C4-2B (cell line): Measurements from ENCODE around the gene RBMY1D.
"Not testable (repeated sequence)": the region's sequence is repeated elsewhere in the genome, so short reads cannot be mapped to it uniquely, and the experiment has no call there.

Experiments used
- H3K27ac ChIP-seq: fragments of 450-650 bp; 2 replicates; pipeline ENCODE4 v1.5.1; 2017
- CTCF ChIP-seq: fragments of 450-650 bp; conservative IDR thresholded peaks from 2 replicates; pipeline ENCODE4 v1.5.1; 2017; ENCODE audit warnings: mild to moderate bottlenecking
- ZFX ChIP-seq: fragments of 450-650 bp; IDR thresholded peaks from 2 replicates; pipeline ENCODE4 v1.6.1; 2017

RBMY1D gene

GRCh38 chrY:21894426-21894825, at the start of gene RBMY1D:
Gene RBMY1D, minus strand, starts transcription at chrY:21894526. Its CDS starts 2,013 bp downstream, at chrY:21892513.
- H3K27ac ChIP-seq: not testable (repeated sequence)

DNA sequence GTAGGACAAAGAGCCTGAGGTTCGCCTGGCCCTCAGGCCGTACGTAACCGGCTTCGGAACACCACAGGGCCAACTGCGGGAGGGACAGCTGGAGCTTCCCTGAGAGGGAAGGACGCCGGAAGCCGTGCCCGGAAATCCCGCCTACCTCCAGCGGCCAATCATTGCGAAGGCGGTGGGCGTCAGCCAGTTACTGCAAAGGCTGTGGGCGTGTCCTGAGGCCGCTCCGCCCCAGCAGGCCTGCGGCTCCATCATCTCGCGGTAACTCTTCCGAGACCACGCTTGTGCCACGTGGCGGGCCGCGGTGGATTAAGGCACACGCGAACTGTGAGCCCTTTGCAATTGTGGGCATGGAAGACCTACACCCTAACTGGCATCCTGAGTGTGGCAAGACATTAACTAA, 23.6 kb upstream of the RBMY1D start, which contains the start of gene RBMY1E:
Gene RBMY1E (minus strand): TSS at position 101 of the 400 bp plus-strand sequence. CDS start 1,978 bp downstream, outside the sequence.
- H3K27ac ChIP-seq: not testable (repeated sequence)

DNA sequence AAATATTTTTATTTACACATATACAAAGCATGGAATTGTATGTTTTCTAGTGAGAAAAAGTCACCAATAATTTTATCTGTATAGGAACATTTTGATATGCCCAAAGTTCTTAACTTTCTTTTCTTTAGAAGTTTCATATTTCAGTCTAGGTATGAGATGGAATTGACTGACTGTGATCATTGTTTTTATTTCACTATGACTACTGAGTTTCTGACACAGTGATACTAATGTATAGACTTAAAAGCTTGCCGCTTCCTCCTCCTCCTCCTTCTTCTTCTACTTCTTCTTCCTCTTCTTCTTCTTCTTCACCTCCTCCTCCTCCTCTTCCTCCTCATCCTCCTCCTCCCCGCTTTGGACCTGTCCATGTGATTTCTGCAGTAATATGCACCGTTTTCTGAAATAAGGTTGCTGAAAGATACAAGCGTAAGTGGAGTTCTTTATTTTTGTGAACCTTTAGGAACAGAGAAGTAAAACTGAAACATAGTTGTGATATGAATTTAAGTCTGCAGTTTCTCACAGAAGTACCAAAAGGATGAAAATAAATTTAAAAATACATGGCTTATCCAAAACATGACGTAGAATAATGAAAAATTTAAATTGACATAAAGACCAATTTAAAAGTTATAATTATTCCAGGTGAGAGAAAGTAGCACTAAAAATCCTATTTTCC, 24.8 kb downstream of the RBMY1D start:
- not testable (repeated sequence) for H3K27ac ChIP-seq

DNA sequence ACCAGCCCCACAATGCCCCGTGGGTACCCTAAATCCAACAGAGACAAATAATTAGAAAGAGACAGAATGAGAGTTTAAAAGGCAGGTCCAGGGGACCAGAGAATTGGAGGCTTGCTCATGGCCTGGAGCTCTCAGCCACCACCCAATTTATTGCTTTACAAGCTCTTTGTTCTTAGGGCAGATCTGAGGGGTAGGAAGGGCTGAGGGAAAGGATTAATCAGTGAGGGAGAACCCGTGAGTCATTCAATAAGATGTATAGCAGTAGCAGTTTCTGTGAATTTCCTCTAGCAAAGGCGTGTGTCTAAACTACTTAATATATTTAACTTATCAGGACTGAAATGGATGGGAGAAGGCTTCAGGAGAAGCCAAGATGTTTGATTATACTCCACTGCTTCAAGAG, 48.8 kb downstream of the RBMY1D start:
- TF ChIP-seq CTCF (no peak), ZFX (no peak)
- no peak overlapping the region for H3K27ac ChIP-seq

- no peak for TF ChIP-seq ZFX
- no peak for TF ChIP-seq CTCF
Measured at GRCh38 chrY:21842090-21842489, 52.2 kb downstream of the RBMY1D start.

DNA sequence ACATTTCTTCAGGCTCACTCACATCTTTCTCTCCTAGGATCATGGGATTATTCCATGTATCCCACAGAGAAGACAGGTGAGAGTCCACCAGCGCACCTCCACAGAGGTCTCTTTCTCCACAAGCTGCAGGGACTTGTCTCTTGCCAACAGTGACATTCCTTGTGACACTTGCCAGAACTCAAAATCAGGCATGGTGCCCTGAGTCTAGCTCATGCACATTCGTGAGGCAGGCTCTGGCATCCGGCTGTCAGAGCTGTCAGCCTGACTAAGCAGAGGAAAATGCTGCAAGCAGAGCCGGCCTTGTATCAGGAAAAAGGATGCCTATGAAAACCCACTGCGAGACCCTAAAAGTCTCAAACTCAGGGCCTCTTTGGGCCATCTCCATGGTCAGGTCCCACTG, 54.8 kb downstream of the RBMY1D start:
- TF ChIP-seq ZFX (no peak), CTCF (no peak)

More at GRCh38 chrY:21842090-21842489, 52.2 kb downstream of the RBMY1D start:
- no peak overlapping the region for H3K27ac ChIP-seq

GRCh38 chrY:21836343-21836742, 58.0 kb downstream of the RBMY1D start:
- no peak overlapping the region for H3K27ac ChIP-seq
- TF ChIP-seq ZFX (no peak), CTCF (no peak)

More for the DNA sequence above, 54.8 kb downstream of the RBMY1D start:
- H3K27ac ChIP-seq: no peak overlapping the region

DNA sequence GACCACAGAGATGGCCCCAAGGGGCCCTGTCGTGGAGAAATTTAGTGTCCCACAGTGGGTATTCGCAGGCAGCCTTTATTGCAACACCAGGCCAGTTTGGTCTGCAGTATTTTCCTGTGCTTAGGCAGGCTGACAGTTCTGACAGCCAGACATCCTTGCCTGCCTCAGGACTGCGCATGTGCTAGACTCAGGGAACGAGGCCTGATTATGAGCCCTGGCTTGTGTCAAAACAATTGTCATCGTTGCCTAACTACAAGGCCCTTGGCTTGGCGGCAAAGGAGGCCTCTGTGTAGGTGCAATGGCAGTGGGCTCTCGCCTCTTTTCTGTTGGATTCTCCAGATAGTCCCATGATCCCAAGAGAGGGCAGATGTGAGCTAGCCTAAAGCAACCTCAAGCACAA, 59.3 kb downstream of the RBMY1D start:
- no peak for TF ChIP-seq CTCF
- TF ChIP-seq ZFX: no peak
- no peak overlapping the region for H3K27ac ChIP-seq
